B cell (primary cell): ENCODE measurements around the gene PLPP7. TPM values are rescaled to one million over a fixed set of nuclear protein-coding genes. Genes with fewer than 3 reads are reported as not detected.
A peak's percentile ranks its signal among the peaks of the same experiment; 100 is the strongest.

Experiments used
- ATAC-seq: fragments of 200-7000 bp; cut with Tn5 transposase; one replicate; pipeline ENCODE4 v1.10.0; 2021; ENCODE audit warnings: low read depth, mild to moderate bottlenecking, moderate number of reproducible peaks, moderate library complexity
- CTCF ChIA-PET: fragments of 350-600 bp; sonication (Branson Sonifier 250); formaldehyde crosslinking; loops from one replicate; lab custom pipeline; 2021; ENCODE audit warnings: antibody characterized with exemption, inconsistent platforms; lab: Charles Lee
- POLR2A ChIA-PET: fragments of 350-600 bp; sonication (Branson Sonifier 250); formaldehyde crosslinking; loops from one replicate; lab custom pipeline; 2021; ENCODE audit warnings: antibody characterized with exemption; lab: Charles Lee
- DNase-seq: peaks from one replicate; pipeline ENCODE4 v3.0.0; 2013
- H2AFZ ChIP-seq: 2 replicates; pipeline ENCODE4 v1.6.1; 2012; ENCODE audit warnings: mild to moderate bottlenecking, low read depth, low read length; ENCODE audit not compliant: insufficient read depth, poor library complexity, severe bottlenecking
- H3K27ac ChIP-seq, 2 donors: 1 replicate in 1 of 2; 2 replicates in 1 of 2; pipeline ENCODE4 v1.5.1; 2012 to 2013; ENCODE audit warnings: low read length in 2 of 2, mild to moderate bottlenecking in 2 of 2, moderate library complexity in 1 of 2
- H3K27me3 ChIP-seq, 4 experiments: fragments of 200-600 bp in 1 of 4; sonication (generic) in 1 of 4; replicated peaks in 1 of 4; 1 replicate in 2 of 4; 2 replicates in 2 of 4; pipeline versions ENCODE4 v1.6.1 to v1.7.0; 2013 to 2016; ENCODE audit warnings: low read length in 3 of 4, mild to moderate bottlenecking in 2 of 4, mixed read lengths in 1 of 4, moderate library complexity in 1 of 4; ENCODE audit not compliant: insufficient read depth in 4 of 4, control insufficient read depth in 3 of 4; ENCODE audit errors: control extremely low read depth in 1 of 4
- H3K36me3 ChIP-seq, 2 experiments: replicated peaks in 1 of 2; 1 replicate in 1 of 2; 2 replicates in 1 of 2; pipeline versions ENCODE4 v1.6.1 to v1.7.1; 2013; ENCODE audit warnings: low read length in 1 of 2; ENCODE audit not compliant: insufficient read depth in 2 of 2, control insufficient read depth in 1 of 2; ENCODE audit errors: control extremely low read depth in 1 of 2, extremely low read depth in 1 of 2
- H3K4me1 ChIP-seq, 2 donors: fragments of 200-600 bp in 1 of 2; sonication (generic) in 1 of 2; 1 replicate in 1 of 2; 2 replicates in 1 of 2; pipeline versions ENCODE4 v1.5.1 to v1.6.1; 2013 to 2017; ENCODE audit warnings: low read length in 2 of 2; ENCODE audit not compliant: control insufficient read depth in 2 of 2, insufficient read depth in 2 of 2
- H3K4me2 ChIP-seq: replicated peaks from 2 replicates; pipeline ENCODE3; 2012; ENCODE audit warnings: mild to moderate bottlenecking, low read depth, low read length; ENCODE audit not compliant: poor library complexity, severe bottlenecking
- H3K4me3 ChIP-seq, 5 experiments: fragments of 200-600 bp in 1 of 5; sonication (generic) in 1 of 5; 1 replicate in 3 of 5; 2 replicates in 2 of 5; pipeline versions ENCODE4 v1.5.1 to v1.7.0; 2011 to 2016; ENCODE audit warnings: low read length in 4 of 5, mild to moderate bottlenecking in 4 of 5, low read depth in 2 of 5, control low read depth in 1 of 5, moderate library complexity in 1 of 5; ENCODE audit not compliant: insufficient read depth in 1 of 5; ENCODE audit errors: control extremely low read depth in 1 of 5, extremely low read depth in 1 of 5
- H3K79me2 ChIP-seq: fragments of 200-600 bp; sonication (generic); one replicate; pipeline ENCODE4 v1.6.0; 2016; ENCODE audit warnings: low read length; ENCODE audit not compliant: control insufficient read depth, insufficient read depth
- H3K9ac ChIP-seq: fragments of 200-600 bp; sonication (generic); 2 replicates; pipeline ENCODE4 v1.6.1; 2017; ENCODE audit warnings: mild to moderate bottlenecking, low read length, moderate library complexity
- H3K9me3 ChIP-seq, 3 donors: one replicate each; pipeline versions ENCODE4 v1.6.1 to v1.7.1; 2013; ENCODE audit warnings: low read length in 2 of 3; ENCODE audit not compliant: control insufficient read depth in 2 of 3, insufficient read depth in 1 of 3; ENCODE audit errors: control extremely low read depth in 1 of 3
- H4K20me1 ChIP-seq: 2 replicates; pipeline ENCODE4 v1.6.0; 2012; ENCODE audit warnings: mild to moderate bottlenecking, low read length; ENCODE audit not compliant: insufficient read depth, control insufficient read depth, poor library complexity, severe bottlenecking
- H3K27ac Mint-ChIP-seq: one replicate; pipeline ENCODE4 v1.8.0; 2021; ENCODE audit warnings: mixed read lengths
- H3K27me3 Mint-ChIP-seq: one replicate; pipeline ENCODE4 v1.8.0; 2021; ENCODE audit warnings: mixed read lengths
- H3K4me1 Mint-ChIP-seq: one replicate; pipeline ENCODE4 v1.8.0; 2021; ENCODE audit warnings: mixed read lengths
- H3K4me3 Mint-ChIP-seq: one replicate; pipeline ENCODE4 v1.8.0; 2021; ENCODE audit warnings: mixed read lengths
- H3K9me3 Mint-ChIP-seq: one replicate; pipeline ENCODE4 v1.8.0; 2022; ENCODE audit warnings: mixed read lengths; ENCODE audit not compliant: insufficient read depth
- EZH2 ChIP-seq: IDR thresholded peaks from 2 replicates; pipeline ENCODE4 v1.6.1; 2012; ENCODE audit warnings: borderline replicate concordance, low read depth, mild to moderate bottlenecking, moderate library complexity, low read length; ENCODE audit not compliant: insufficient read depth, poor library complexity, severe bottlenecking
- WGBS: methylation state at CpG from one replicate; pipeline ENCODE4 v1.1.5; 2013; ENCODE audit warnings: missing lambda C conversion rate; ENCODE audit not compliant: insufficient coverage; 5-methylcytosine and 5-hydroxymethylcytosine counted together
- intact Hi-C: fragments of 100-400 bp; cut with micrococcal nuclease; formaldehyde crosslinking; loops from one replicate; pipeline ENCODE4 v1.10.0; 2022
- polyA minus RNA-seq: library from RNA; depleted of rRNA, polyadenylated mRNA; stranded (reverse); fragments of >200 nt; gene quantifications from 2 replicates; pipeline ENCODE4 v1.2.3, GENCODE V29; 2012
- polyA plus RNA-seq: library from polyadenylated mRNA; depleted of rRNA; stranded (reverse); fragments of >200 nt; gene quantifications from 2 replicates; pipeline ENCODE4 v1.2.3, GENCODE V29; 2012
- total RNA-seq, 2 donors: library from RNA; stranded (reverse); fragments of 120-200 nt in 1 of 2; gene quantifications; 1 replicate in 1 of 2; 2 replicates in 1 of 2; pipeline versions ENCODE4 v1.2.3 to v1.2.4, GENCODE V29; 2013 to 2022
- TF ChIP-seq, protein P1 (sequence below): fragments of 200-600 bp; IDR thresholded peaks from one replicate; pipeline ENCODE4 v1.8.0; 2022; ENCODE audit warnings: antibody characterized with exemption, mild to moderate bottlenecking

The PLPP7 gene
- 2.0 and 2.9 TPM in 2 replicates for total RNA-seq
- total RNA-seq (2013): 1.5 TPM
- polyA plus RNA-seq: 0.57 and 0.59 TPM in 2 replicates
- 0.86 and 2.7 TPM in 2 replicates for polyA minus RNA-seq

- H3K9ac ChIP-seq: peak within 1 kb of the TSS; percentile 48
- CTCF ChIA-PET: interaction anchor here (0.6 to 1.5 kb wide), 6 partner anchors 15 to 111 kb away, joined by 3 to 5 read pairs (median 3); no protein-coding TSS in a partner anchor
Measured at GRCh38 chr9:131289301-131290035, at the start of gene PLPP7. PLPP7 (plus strand) TSS chr9:131289723; CDS start chr9:131289998, 275 bp downstream.

More at GRCh38 chr9:131289301-131290035, at the start of gene PLPP7:
- Mint-ChIP-seq H3K27ac (no peak within 1 kb of the TSS), H3K27me3 (no peaks in the 10 kb centered on the region), H3K9me3 (no peaks in the 10 kb centered on the region), H3K4me3 (peak within 1 kb of the TSS; percentile 64), H3K4me1 (peaks cover 2% of the 10 kb centered on the region)
- Histone ChIP-seq H2AFZ (peak within 1 kb of the TSS; percentile 56), H3K79me2 (no peaks in the 10 kb centered on the region), H3K4me1 (peaks cover 0 to 9% of the 10 kb centered on the region in 2 donors), H3K9me3 (no peaks in the 10 kb centered on the region), H4K20me1 (no peaks in the 10 kb centered on the region), H3K4me3 (peak within 1 kb of the TSS in 4 of 5 experiments; percentile 19 to 37 (median 35)), H3K27ac (peak within 1 kb of the TSS in 1 of 2 donors; percentile 23), H3K4me2 (peak within 1 kb of the TSS; percentile 69), H3K36me3 (no peaks in the 10 kb centered on the region), H3K27me3 (no peaks in the 10 kb centered on the region)
- intact Hi-C loops: no loop called here
- TF ChIP-seq, protein P1, sequence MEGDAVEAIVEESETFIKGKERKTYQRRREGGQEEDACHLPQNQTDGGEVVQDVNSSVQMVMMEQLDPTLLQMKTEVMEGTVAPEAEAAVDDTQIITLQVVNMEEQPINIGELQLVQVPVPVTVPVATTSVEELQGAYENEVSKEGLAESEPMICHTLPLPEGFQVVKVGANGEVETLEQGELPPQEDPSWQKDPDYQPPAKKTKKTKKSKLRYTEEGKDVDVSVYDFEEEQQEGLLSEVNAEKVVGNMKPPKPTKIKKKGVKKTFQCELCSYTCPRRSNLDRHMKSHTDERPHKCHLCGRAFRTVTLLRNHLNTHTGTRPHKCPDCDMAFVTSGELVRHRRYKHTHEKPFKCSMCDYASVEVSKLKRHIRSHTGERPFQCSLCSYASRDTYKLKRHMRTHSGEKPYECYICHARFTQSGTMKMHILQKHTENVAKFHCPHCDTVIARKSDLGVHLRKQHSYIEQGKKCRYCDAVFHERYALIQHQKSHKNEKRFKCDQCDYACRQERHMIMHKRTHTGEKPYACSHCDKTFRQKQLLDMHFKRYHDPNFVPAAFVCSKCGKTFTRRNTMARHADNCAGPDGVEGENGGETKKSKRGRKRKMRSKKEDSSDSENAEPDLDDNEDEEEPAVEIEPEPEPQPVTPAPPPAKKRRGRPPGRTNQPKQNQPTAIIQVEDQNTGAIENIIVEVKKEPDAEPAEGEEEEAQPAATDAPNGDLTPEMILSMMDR: no peak
- TF ChIP-seq EZH2: no peak
- DNase-seq (no peak), ATAC-seq (peak; percentile 78)
- POLR2A ChIA-PET: interaction anchor here (0.6 kb wide), 1 partner anchor 39 kb away, joined by 3 read pairs; no protein-coding TSS in a partner anchor
- WGBS: 65% methylated on average over 28 of the region's 28 CpGs
